BJ (cell line): ENCODE results near the gene CCT7. TPM values are rescaled to one million over a fixed set of nuclear protein-coding genes. Genes with fewer than 3 reads are reported as not detected.

Experiments used
- CTCF ChIA-PET: fragments of 350-600 bp; formaldehyde crosslinking; extraction: SDS; loops from one replicate; lab custom pipeline; 2021; ENCODE audit warnings: antibody characterized with exemption, inconsistent platforms; lab: Yijun Ruan, JAX
- POLR2A ChIA-PET: fragments of 300-600 bp; sonication (Branson Sonifier 250); formaldehyde crosslinking; extraction: SDS; loops from one replicate; lab custom pipeline; 2021; ENCODE audit warnings: antibody characterized with exemption; lab: Charles Lee
- DNase-seq: peaks from one replicate; pipeline ENCODE4 v3.0.0-alpha.2; 2011; ENCODE audit warnings: low read depth
- H3K27me3 ChIP-seq: 2 replicates; pipeline ENCODE4 v1.6.0; 2011; ENCODE audit warnings: low read length; ENCODE audit not compliant: control insufficient read depth, insufficient read depth
- H3K36me3 ChIP-seq: 2 replicates; pipeline ENCODE4 v1.5.1; 2011; ENCODE audit warnings: low read length; ENCODE audit not compliant: control insufficient read depth, insufficient read depth
- H3K4me3 ChIP-seq: 2 replicates; pipeline ENCODE4 v1.5.1; 2011; ENCODE audit warnings: low read depth, mild to moderate bottlenecking, control low read depth, low read length
- polyA plus RNA-seq: library from polyadenylated mRNA; depleted of rRNA; stranded (reverse); fragments of >200 nt; gene quantifications from 2 replicates; pipeline ENCODE4 v1.2.3, GENCODE V29; 2011
- TF ChIP-seq, protein P1 (sequence below): IDR thresholded peaks from 2 replicates; pipeline ENCODE4 v1.5.1; 2011; ENCODE audit warnings: low read depth, mild to moderate bottlenecking, control low read depth, inconsistent platforms, low read length, moderate library complexity; ENCODE audit not compliant: insufficient read depth

The CCT7 gene
- polyA plus RNA-seq, 1 experiment = 285 TPM

DNA sequence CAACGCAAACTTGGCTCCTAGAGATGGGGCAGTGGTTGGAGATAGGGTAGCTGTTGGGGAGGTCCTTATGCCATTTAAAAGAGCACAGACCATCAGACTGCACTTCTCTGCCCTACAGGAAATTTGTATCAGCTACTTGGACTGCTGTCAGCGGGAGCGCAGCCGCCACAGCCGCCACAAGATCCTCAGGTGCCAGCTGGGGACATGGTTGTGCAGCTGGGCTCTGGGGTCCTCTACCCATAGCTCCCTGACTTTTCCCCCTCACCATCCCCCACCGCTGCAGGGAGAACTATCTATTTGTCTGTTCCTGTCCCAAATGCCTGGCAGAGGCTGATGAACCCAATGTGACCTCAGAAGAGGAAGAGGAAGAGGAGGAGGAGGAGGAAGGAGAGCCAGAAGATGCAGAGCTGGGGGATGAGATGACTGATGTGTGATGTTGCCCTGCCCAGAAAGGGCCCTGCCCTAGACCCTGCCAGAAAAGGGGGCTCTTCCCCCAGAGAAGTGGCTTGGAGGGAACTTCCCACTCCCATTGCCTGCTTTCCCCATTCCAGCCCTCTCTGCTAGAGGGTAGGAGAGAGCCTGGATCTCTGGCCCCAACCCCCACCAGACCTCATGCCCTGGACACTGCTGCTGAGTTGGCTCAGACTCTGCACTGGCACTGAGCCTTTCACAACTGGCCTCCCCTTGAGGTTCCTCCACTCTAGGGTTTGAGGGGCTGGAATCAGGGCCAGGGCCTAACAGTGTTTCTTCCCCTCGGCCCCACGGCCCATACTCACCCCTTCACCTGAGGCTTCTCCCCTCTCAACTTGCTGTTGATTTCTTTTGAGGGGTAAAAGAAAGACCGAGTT, 8.4 kb upstream of the CCT7 start:
- ChIA-PET CTCF (interaction anchor here (1.9 to 3.3 kb wide), 2 partner anchors 13 to 140 kb away, joined by 4 to 18 read pairs; no protein-coding TSS in a partner anchor), POLR2A (interaction anchor here (0.7 kb wide), 1 partner anchor 7 kb away, joined by 4 read pairs; the partner anchor contains the start of gene PRADC1)
- peaks cover 15% of the 10 kb centered on the region for H3K36me3 ChIP-seq
- DNase-seq = no peak
- H3K27me3 ChIP-seq = no peaks in the 10 kb centered on the region
- TF ChIP-seq, protein P1, sequence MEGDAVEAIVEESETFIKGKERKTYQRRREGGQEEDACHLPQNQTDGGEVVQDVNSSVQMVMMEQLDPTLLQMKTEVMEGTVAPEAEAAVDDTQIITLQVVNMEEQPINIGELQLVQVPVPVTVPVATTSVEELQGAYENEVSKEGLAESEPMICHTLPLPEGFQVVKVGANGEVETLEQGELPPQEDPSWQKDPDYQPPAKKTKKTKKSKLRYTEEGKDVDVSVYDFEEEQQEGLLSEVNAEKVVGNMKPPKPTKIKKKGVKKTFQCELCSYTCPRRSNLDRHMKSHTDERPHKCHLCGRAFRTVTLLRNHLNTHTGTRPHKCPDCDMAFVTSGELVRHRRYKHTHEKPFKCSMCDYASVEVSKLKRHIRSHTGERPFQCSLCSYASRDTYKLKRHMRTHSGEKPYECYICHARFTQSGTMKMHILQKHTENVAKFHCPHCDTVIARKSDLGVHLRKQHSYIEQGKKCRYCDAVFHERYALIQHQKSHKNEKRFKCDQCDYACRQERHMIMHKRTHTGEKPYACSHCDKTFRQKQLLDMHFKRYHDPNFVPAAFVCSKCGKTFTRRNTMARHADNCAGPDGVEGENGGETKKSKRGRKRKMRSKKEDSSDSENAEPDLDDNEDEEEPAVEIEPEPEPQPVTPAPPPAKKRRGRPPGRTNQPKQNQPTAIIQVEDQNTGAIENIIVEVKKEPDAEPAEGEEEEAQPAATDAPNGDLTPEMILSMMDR = no peak
- H3K4me3 ChIP-seq = no peak overlapping the region

DNA sequence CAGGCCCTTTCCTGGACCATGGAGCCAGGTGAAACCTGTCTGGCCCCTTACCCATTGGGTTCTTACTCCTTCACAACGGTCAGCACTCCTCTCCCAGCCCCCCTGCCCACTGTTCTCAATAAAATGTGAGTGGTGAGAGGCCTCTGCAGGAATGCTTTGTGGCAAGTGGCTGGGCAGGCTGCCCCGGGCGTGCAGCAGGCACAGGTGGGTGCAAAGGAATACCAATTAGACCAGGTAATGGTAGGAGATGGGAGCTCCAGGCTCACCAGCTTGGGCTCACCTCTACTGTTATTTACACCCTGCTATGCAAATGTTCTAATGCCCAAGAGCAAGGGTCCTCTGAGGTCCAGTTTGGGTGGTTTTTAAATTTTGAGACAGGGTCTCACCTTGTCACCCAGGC, 7.0 kb upstream of the CCT7 start:
- DNase-seq = no peak
- CTCF ChIA-PET = interaction anchor here (2.3 kb wide), 1 partner anchor 14 kb away, joined by 5 read pairs; no protein-coding TSS in a partner anchor

DNA sequence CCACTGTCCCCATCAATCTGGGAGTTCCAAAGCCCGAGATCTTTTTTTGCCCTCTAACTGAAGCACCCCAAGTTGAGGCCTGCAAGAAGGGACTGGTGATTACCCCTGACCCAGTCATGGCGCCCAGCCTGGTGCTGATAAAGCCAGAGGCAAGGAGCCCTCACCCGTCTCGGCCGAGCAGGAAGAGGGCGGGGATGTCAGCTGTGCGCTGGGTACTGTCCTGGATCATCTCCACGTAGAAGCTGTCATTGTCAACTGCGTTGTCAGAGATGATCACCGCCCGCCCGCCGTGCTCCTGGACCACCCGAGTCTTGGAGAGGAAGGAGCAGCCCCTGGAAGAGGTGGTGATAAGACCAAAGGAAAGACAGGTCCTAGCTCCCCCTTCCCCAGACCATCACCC, 5.5 kb upstream of the CCT7 start:
- peaks cover 9% of the 10 kb centered on the region for H3K36me3 ChIP-seq
- TF ChIP-seq, protein P1 = no peak
- ChIA-PET CTCF (interaction anchor here (0.8 to 2.3 kb wide), 3 partner anchors 9 to 16 kb away, joined by 3 to 5 read pairs (median 4); no protein-coding TSS in a partner anchor), POLR2A (no interaction called here)
- H3K4me3 ChIP-seq = no peak overlapping the region
- no peak for DNase-seq
- H3K27me3 ChIP-seq = no peaks in the 10 kb centered on the region

More for the DNA sequence above, 7.0 kb upstream of the CCT7 start:
- Histone ChIP-seq H3K27me3 (no peaks in the 10 kb centered on the region), H3K36me3 (peaks cover 15% of the 10 kb centered on the region), H3K4me3 (no peak overlapping the region)
- TF ChIP-seq, protein P1 = no peak
- POLR2A ChIA-PET = no interaction called here

DNA sequence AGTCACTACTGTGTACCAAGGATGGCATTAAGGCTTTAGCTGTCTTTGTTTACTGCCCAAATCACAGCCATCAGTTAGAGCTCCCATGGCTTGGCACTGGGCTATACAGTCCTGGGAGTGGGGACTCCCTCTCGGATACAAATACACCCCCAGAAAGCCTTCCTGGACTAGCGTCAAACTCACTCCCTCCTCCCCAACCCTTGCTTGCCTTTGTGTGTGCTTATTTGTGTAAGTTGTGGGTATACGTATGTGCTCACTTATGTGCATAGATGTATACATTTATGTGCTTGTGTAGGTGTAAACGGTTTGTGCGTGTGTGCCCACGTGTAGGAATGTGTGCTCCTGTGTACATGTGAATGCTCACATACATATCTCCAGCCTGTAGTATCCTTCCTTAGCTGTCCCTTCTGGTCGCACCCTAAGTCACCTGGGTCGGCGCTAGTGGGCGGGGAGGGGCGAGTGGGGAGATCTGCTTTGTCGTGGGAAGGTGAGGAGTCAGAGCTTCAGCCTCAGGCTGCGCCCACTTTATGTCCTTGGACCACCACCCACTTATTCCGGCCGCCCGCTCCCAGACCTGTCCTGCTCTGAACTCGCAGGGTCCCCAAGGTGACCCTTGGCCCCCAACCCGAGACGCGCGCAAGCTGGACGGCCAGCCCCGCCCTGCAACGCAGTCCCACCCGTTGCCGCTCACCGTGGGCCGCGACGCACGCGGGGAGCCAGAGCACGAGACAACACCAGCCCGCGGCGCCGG, 1.5 kb upstream of the CCT7 start:
- CTCF ChIA-PET = interaction anchor here (0.6 to 3.2 kb wide), 6 partner anchors 10 to 831 kb away, joined by 3 to 13 read pairs (median 3); no protein-coding TSS in a partner anchor
- Histone ChIP-seq H3K36me3 (0 out of 2 replicates have a peak, but pooled peaks cover 1% of the 10 kb centered on the region), H3K27me3 (no peaks in the 10 kb centered on the region), H3K4me3 (peak overlapping the region; percentile 91)
- no peak for DNase-seq
- TF ChIP-seq, protein P1 = no peak
- POLR2A ChIA-PET = interaction anchor here (1.0 kb wide), 2 partner anchors 8 to 55 kb away, joined by 4 read pairs; no protein-coding TSS in a partner anchor
